ENCODE results near the gene ALG9.

The ALG9 gene

GRCh38 chr11:111777094-111778046, 94.0 kb downstream of the ALG9 start:
- Histone ChIP-seq H3K27me3 (ENCODE audit: insufficient read depth, low read length, poor library complexity, severe bottlenecking) (no peaks in the 10 kb centered on the region), H3K36me3 (ENCODE audit: insufficient read depth, low read length) (no peaks in the 10 kb centered on the region; the same call in 1 of the 2 replicates), H3K9me2 (replicated peaks; ENCODE audit: low read depth, low read length) (no peaks in the 10 kb centered on the region), H4K20me1 (ENCODE audit: insufficient read depth, low read length, poor library complexity, severe bottlenecking) (no peaks in the 10 kb centered on the region), H3K9me3 (ENCODE audit: insufficient read depth, low read depth, low read length) (no peaks in the 10 kb centered on the region), H3F3A (ENCODE audit: low read depth) (no peaks in the 10 kb centered on the region), H2AFZ (ENCODE audit: low read length) (no peak overlapping the region), H3K9ac (ENCODE audit: low read depth, low read length, poor library complexity, severe bottlenecking) (no peak overlapping the region), H3K4me1 (ENCODE audit: insufficient read depth, low read length, poor library complexity, severe bottlenecking) (no peaks in the 10 kb centered on the region), H3K4me3 (ENCODE audit: low read length, poor library complexity, severe bottlenecking) (no peak overlapping the region), H3K4me2 (ENCODE audit: low read depth, low read length, poor library complexity, severe bottlenecking) (no peak overlapping the region), H3K79me2 (ENCODE audit: insufficient read depth, low read length) (no peaks in the 10 kb centered on the region)
- TF ChIP-seq CTCF (conservative IDR thresholded peaks at IDR 0.05; ENCODE audit: low read length): peak; percentile 88
- no peak for TF ChIP-seq EZH2phosphoT487 (IDR thresholded peaks at IDR 0.05; ENCODE audit: borderline replicate concordance)

GRCh38 chr11:111776398-111777093, 94.8 kb downstream of the ALG9 start:
- Histone ChIP-seq H3K9ac (ENCODE audit: low read depth, low read length, poor library complexity, severe bottlenecking) (no peak overlapping the region), H3K4me2 (ENCODE audit: low read depth, low read length, poor library complexity, severe bottlenecking) (no peak overlapping the region), H3K9me3 (ENCODE audit: insufficient read depth, low read depth, low read length) (no peaks in the 10 kb centered on the region), H3K36me3 (ENCODE audit: insufficient read depth, low read length) (no peaks in the 10 kb centered on the region), H3K79me2 (ENCODE audit: insufficient read depth, low read length) (no peaks in the 10 kb centered on the region), H2AFZ (ENCODE audit: low read length) (no peak overlapping the region), H3K27me3 (ENCODE audit: insufficient read depth, low read length, poor library complexity, severe bottlenecking) (no peaks in the 10 kb centered on the region), H4K20me1 (ENCODE audit: insufficient read depth, low read length, poor library complexity, severe bottlenecking) (no peaks in the 10 kb centered on the region), H3F3A (ENCODE audit: low read depth) (no peaks in the 10 kb centered on the region), H3K4me3 (ENCODE audit: low read length, poor library complexity, severe bottlenecking) (no peak overlapping the region), H3K9me2 (replicated peaks; ENCODE audit: low read depth, low read length) (no peaks in the 10 kb centered on the region), H3K4me1 (ENCODE audit: insufficient read depth, low read length, poor library complexity, severe bottlenecking) (no peaks in the 10 kb centered on the region)
- TF ChIP-seq CTCF (conservative IDR thresholded peaks at IDR 0.05; ENCODE audit: low read length) (no peak), EZH2phosphoT487 (IDR thresholded peaks at IDR 0.05; ENCODE audit: borderline replicate concordance) (no peak)

- TF ChIP-seq EZH2phosphoT487 (IDR thresholded peaks at IDR 0.05; ENCODE audit: borderline replicate concordance) (no peak), CTCF (conservative IDR thresholded peaks at IDR 0.05; ENCODE audit: low read length) (no peak)
- H3K4me2 ChIP-seq (ENCODE audit: low read depth, low read length, poor library complexity, severe bottlenecking): no peak overlapping the region
Measured at GRCh38 chr11:111774955-111775710, 96.2 kb downstream of the ALG9 start.

More at GRCh38 chr11:111774955-111775710, 96.2 kb downstream of the ALG9 start:
- H3K9me3 ChIP-seq (ENCODE audit: insufficient read depth, low read depth, low read length): no peaks in the 10 kb centered on the region
- H3K36me3 ChIP-seq (ENCODE audit: insufficient read depth, low read length): no peaks in the 10 kb centered on the region
- no peaks in the 10 kb centered on the region for H3K4me1 ChIP-seq (ENCODE audit: insufficient read depth, low read length, poor library complexity, severe bottlenecking)
- no peaks in the 10 kb centered on the region for H3K27me3 ChIP-seq (ENCODE audit: insufficient read depth, low read length, poor library complexity, severe bottlenecking)
- no peaks in the 10 kb centered on the region for H3K9me2 ChIP-seq (replicated peaks; ENCODE audit: low read depth, low read length)
- no peaks in the 10 kb centered on the region for H3K79me2 ChIP-seq (ENCODE audit: insufficient read depth, low read length)
- H3K4me3 ChIP-seq (ENCODE audit: low read length, poor library complexity, severe bottlenecking): no peak overlapping the region
- no peak overlapping the region for H3K9ac ChIP-seq (ENCODE audit: low read depth, low read length, poor library complexity, severe bottlenecking)
- no peaks in the 10 kb centered on the region for H4K20me1 ChIP-seq (ENCODE audit: insufficient read depth, low read length, poor library complexity, severe bottlenecking)
- no peak overlapping the region for H2AFZ ChIP-seq (ENCODE audit: low read length)
- no peaks in the 10 kb centered on the region for H3F3A ChIP-seq (ENCODE audit: low read depth)
